ENCODE measurements around the gene PIN1.

PIN1 gene

GRCh38 chr19:9872618-9873242, 37.6 kb downstream of the PIN1 start:
- Histone ChIP-seq H3K4me3 (replicated peaks; ENCODE audit: low read depth, low read length) (no peak overlapping the region), H3K27me3 (replicated peaks; ENCODE audit: control insufficient read depth, insufficient read depth, low read length) (no peaks in the 10 kb centered on the region; the same call in 1 of the 2 replicates), H3K36me3 (ENCODE audit: control insufficient read depth, insufficient read depth, low read length) (no peaks in the 10 kb centered on the region)
- no peak for TF ChIP-seq CTCF (IDR thresholded peaks at IDR 0.05; ENCODE audit: insufficient read depth, low read length, poor library complexity, severe bottlenecking)
- no peak for DNase-seq (ENCODE audit: extremely low read depth, insufficient read length)

GRCh38 chr19:9875031-9875627, 40.0 kb downstream of the PIN1 start:
- Histone ChIP-seq H3K27me3 (replicated peaks; ENCODE audit: control insufficient read depth, insufficient read depth, low read length) (no peaks in the 10 kb centered on the region; the same call in 1 of the 2 replicates), H3K4me3 (replicated peaks; ENCODE audit: low read depth, low read length) (no peak overlapping the region), H3K36me3 (ENCODE audit: control insufficient read depth, insufficient read depth, low read length) (no peaks in the 10 kb centered on the region)
- no peak for DNase-seq (ENCODE audit: extremely low read depth, insufficient read length)
- no peak for TF ChIP-seq CTCF (IDR thresholded peaks at IDR 0.05; ENCODE audit: insufficient read depth, low read length, poor library complexity, severe bottlenecking)

GRCh38 chr19:9875796-9876195, 40.7 kb downstream of the PIN1 start:
- no peak for DNase-seq (ENCODE audit: extremely low read depth, insufficient read length)
- TF ChIP-seq CTCF (IDR thresholded peaks at IDR 0.05; ENCODE audit: insufficient read depth, low read length, poor library complexity, severe bottlenecking) = no peak
- H3K36me3 ChIP-seq (ENCODE audit: control insufficient read depth, insufficient read depth, low read length) = no peaks in the 10 kb centered on the region
- no peak overlapping the region for H3K4me3 ChIP-seq (replicated peaks; ENCODE audit: low read depth, low read length)
- no peaks in the 10 kb centered on the region; the same call in 1 of the 2 replicates for H3K27me3 ChIP-seq (replicated peaks; ENCODE audit: control insufficient read depth, insufficient read depth, low read length)

GRCh38 chr19:9877780-9878510, 42.8 kb downstream of the PIN1 start:
- no peak overlapping the region for H3K4me3 ChIP-seq (replicated peaks; ENCODE audit: low read depth, low read length)
- H3K27me3 ChIP-seq (replicated peaks; ENCODE audit: control insufficient read depth, insufficient read depth, low read length) = no peaks in the 10 kb centered on the region; the same call in 1 of the 2 replicates
- DNase-seq (ENCODE audit: extremely low read depth, insufficient read length) = no peak
- no peaks in the 10 kb centered on the region for H3K36me3 ChIP-seq (ENCODE audit: control insufficient read depth, insufficient read depth, low read length)
- no peak for TF ChIP-seq CTCF (IDR thresholded peaks at IDR 0.05; ENCODE audit: insufficient read depth, low read length, poor library complexity, severe bottlenecking)

GRCh38 chr19:9878511-9879196, 43.5 kb downstream of the PIN1 start:
- H3K4me3 ChIP-seq (replicated peaks; ENCODE audit: low read depth, low read length) = no peak overlapping the region
- no peaks in the 10 kb centered on the region for H3K36me3 ChIP-seq (ENCODE audit: control insufficient read depth, insufficient read depth, low read length)
- TF ChIP-seq CTCF (IDR thresholded peaks at IDR 0.05; ENCODE audit: insufficient read depth, low read length, poor library complexity, severe bottlenecking) = no peak
- DNase-seq (ENCODE audit: extremely low read depth, insufficient read length) = no peak
- H3K27me3 ChIP-seq (replicated peaks; ENCODE audit: control insufficient read depth, insufficient read depth, low read length) = no peaks in the 10 kb centered on the region; the same call in 1 of the 2 replicates

Measured in GM06990 (cell line).